ENCODE results near the gene PFDN2. TPM values are rescaled to one million over a fixed set of nuclear protein-coding genes. Genes with fewer than 3 reads are reported as not detected.
A peak's percentile ranks its signal among the peaks of the same experiment; 100 is the strongest.

PFDN2 gene
- total and polyA plus RNA-seq, 2 experiments from 2014 or later: 47.6 to 93.2 TPM

DNA sequence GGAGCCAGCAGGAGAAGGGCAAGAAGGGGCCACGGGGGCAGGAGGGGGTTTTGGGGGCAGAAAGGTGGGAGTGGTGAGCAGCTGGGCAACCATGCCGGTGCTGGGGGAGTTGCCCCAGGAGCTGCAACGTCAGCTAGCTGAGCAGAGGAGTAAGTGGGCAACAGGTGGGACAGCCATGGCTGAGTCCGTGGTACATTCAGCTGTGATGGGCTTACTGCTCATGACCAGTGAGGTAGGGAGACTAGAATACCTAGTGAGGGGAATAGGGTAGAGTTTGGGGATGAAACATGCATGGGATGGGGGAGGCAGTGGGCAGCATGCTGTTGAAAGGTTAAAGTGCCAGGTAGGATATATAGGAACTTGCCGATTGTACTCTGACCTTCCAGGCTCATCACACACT, 43.8 kb upstream of the PFDN2 start:
- Histone ChIP-seq H3K4me1 (ENCODE audit: insufficient read depth) (peaks cover 4% of the 10 kb centered on the region), H4K20me1 (ENCODE audit: insufficient read depth, poor library complexity, severe bottlenecking) (no peaks in the 10 kb centered on the region), H3K27ac (no peak overlapping the region), H3K36me3 (replicated peaks; ENCODE audit: insufficient read depth, low read depth) (no peaks in the 10 kb centered on the region), H2AFZ (no peak overlapping the region), H3K79me2 (peaks cover 17% of the 10 kb centered on the region), H3K9me3 (ENCODE audit: low read depth) (no peaks in the 10 kb centered on the region), H3K9me2 (replicated peaks; ENCODE audit: insufficient read depth) (no peaks in the 10 kb centered on the region), H3K4me3 (no peak overlapping the region), H3K4me2 (no peak overlapping the region), H3K27me3 (no peaks in the 10 kb centered on the region)
- WGBS (ENCODE audit: low lambda C conversion rate, missing lambda C conversion rate): 91% methylated on average over 5 of the region's 5 CpGs
- no peak for DNase-seq (ENCODE audit: low spot score)
- no peak for TF ChIP-seq EZH2 (IDR thresholded peaks at IDR 0.05; ENCODE audit: borderline replicate concordance)

DNA sequence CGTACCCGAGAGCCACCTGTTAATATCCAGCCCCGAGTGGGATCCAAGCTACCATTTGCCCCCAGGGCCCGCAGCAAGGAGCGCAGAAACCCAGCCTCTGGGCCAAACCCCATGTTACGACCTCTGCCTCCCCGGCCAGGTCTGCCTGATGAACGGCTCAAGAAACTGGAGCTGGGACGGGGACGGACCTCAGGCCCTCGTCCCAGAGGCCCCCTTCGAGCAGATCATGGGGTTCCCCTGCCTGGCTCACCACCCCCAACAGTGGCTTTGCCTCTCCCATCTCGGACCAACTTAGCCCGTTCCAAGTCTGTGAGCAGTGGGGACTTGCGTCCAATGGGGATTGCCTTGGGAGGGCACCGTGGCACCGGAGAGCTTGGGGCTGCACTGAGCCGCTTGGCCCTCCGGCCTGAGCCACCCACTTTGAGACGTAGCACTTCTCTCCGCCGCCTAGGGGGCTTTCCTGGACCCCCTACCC, 42.9 kb upstream of the PFDN2 start:
- Histone ChIP-seq H3K4me1 (ENCODE audit: insufficient read depth) (peaks cover 4% of the 10 kb centered on the region), H3K36me3 (replicated peaks; ENCODE audit: insufficient read depth, low read depth) (no peaks in the 10 kb centered on the region), H3K27me3 (no peaks in the 10 kb centered on the region), H3K79me2 (peaks cover 21% of the 10 kb centered on the region), H2AFZ (no peak overlapping the region), H3K9me3 (ENCODE audit: low read depth) (no peaks in the 10 kb centered on the region), H3K4me3 (no peak overlapping the region), H4K20me1 (ENCODE audit: insufficient read depth, poor library complexity, severe bottlenecking) (no peaks in the 10 kb centered on the region), H3K9me2 (replicated peaks; ENCODE audit: insufficient read depth) (no peaks in the 10 kb centered on the region), H3K27ac (no peak overlapping the region), H3K4me2 (peak overlapping the region; percentile 94)
- DNase-seq (ENCODE audit: low spot score): no peak
- 98% methylated on average over 22 of the region's 22 CpGs for WGBS (ENCODE audit: low lambda C conversion rate, missing lambda C conversion rate)
- TF ChIP-seq EZH2 (IDR thresholded peaks at IDR 0.05; ENCODE audit: borderline replicate concordance) (no peak), EZH2phosphoT487 (IDR thresholded peaks at IDR 0.05; ENCODE audit: low read depth, severe bottlenecking, unreplicated experiment) (no peak)
- TF ChIP-seq, protein P1, sequence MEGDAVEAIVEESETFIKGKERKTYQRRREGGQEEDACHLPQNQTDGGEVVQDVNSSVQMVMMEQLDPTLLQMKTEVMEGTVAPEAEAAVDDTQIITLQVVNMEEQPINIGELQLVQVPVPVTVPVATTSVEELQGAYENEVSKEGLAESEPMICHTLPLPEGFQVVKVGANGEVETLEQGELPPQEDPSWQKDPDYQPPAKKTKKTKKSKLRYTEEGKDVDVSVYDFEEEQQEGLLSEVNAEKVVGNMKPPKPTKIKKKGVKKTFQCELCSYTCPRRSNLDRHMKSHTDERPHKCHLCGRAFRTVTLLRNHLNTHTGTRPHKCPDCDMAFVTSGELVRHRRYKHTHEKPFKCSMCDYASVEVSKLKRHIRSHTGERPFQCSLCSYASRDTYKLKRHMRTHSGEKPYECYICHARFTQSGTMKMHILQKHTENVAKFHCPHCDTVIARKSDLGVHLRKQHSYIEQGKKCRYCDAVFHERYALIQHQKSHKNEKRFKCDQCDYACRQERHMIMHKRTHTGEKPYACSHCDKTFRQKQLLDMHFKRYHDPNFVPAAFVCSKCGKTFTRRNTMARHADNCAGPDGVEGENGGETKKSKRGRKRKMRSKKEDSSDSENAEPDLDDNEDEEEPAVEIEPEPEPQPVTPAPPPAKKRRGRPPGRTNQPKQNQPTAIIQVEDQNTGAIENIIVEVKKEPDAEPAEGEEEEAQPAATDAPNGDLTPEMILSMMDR (IDR thresholded peaks at IDR 0.05; ENCODE audit: poor library complexity): no peak

DNA sequence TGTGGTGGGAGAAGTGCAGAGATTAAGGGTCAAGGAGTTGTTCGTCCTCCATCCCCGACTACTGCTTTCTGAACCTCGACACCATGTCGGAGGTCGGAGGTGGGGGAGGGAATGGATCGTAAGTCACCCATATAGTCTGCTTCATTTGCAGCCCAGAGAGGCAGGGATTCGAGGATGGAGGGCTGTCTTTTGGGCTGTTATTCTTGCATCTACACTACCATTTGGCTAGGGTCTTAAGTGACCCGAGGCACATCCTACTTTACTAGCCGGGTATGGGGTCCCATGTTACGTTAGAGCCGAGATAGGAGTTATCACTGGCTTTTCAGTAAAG, 42.0 kb upstream of the PFDN2 start:
- no peak for DNase-seq (ENCODE audit: low spot score)
- WGBS (ENCODE audit: low lambda C conversion rate, missing lambda C conversion rate): 8% methylated on average over 11 of the region's 11 CpGs
- no peaks in the 10 kb centered on the region for H3K27me3 ChIP-seq
- H3K79me2 ChIP-seq: peaks cover 28% of the 10 kb centered on the region
- no peaks in the 10 kb centered on the region for H4K20me1 ChIP-seq (ENCODE audit: insufficient read depth, poor library complexity, severe bottlenecking)
- H3K9me2 ChIP-seq (replicated peaks; ENCODE audit: insufficient read depth): no peaks in the 10 kb centered on the region
- H3K4me3 ChIP-seq: peak overlapping the region; percentile 86
- H3K36me3 ChIP-seq (replicated peaks; ENCODE audit: insufficient read depth, low read depth): no peaks in the 10 kb centered on the region
- peak overlapping the region; percentile 62 for H3K27ac ChIP-seq
- H3K4me2 ChIP-seq: peak overlapping the region; percentile 94
- no peaks in the 10 kb centered on the region for H3K9me3 ChIP-seq (ENCODE audit: low read depth)
- peaks cover 2% of the 10 kb centered on the region for H3K4me1 ChIP-seq (ENCODE audit: insufficient read depth)
- H2AFZ ChIP-seq: peak overlapping the region; percentile 86
- no peak for TF ChIP-seq EZH2phosphoT487 (IDR thresholded peaks at IDR 0.05; ENCODE audit: low read depth, severe bottlenecking, unreplicated experiment)
- TF ChIP-seq, protein P1 (IDR thresholded peaks at IDR 0.05; ENCODE audit: poor library complexity): no peak
- no peak for TF ChIP-seq EZH2 (IDR thresholded peaks at IDR 0.05; ENCODE audit: borderline replicate concordance)

DNA sequence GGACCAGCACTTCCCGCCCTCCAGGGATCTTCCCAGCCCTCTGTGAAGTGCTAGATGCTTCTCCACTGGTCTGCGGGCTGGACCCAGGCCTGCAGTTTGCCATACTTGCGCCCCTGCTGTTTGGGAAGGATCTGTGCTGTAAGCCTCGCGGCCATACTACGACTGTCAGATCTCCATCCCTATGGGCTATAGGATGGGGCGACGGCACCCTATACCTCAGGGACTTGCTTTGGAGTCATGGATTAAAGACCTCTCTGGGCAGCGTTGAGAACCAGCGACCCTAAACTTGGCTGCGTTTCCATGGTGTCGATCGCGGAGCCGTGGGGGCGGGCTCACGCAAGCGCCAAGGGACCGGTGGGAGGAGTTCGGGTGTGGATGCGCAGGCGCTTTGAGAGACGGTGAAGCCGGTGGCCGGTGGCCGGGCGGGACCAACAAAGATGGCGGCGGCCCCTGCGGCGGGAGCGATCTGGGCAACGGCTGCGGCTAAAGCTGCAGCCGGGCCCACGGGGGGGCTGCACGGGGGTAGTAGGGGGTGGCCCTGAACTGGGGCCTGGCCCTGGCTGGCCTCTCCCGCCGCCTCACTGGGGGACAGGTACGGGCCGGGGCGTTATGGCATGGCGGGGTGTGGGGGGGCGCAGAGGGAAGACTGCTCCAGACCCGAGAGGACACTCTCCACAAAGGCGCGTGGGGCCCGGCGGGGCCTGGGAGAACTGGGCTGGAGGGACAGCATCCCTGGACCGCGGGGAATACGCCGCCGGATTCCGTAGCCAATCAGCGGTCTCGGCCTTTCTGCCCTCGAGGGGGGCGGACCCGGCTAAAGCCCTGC, 41.5 kb upstream of the PFDN2 start, which contains the start of gene USP21:
USP21 (plus strand) TSS at position 414 of the 826 bp plus-strand sequence. CDS start 1,141 bp downstream, outside the sequence.
- Histone ChIP-seq H2AFZ (peak within 1 kb of the TSS; percentile 86), H3K36me3 (replicated peaks; ENCODE audit: insufficient read depth, low read depth) (no peaks in the 10 kb centered on the region)

More for the DNA sequence above, 41.5 kb upstream of the PFDN2 start, which contains the start of gene USP21:
- Histone ChIP-seq H3K4me2 (peak within 1 kb of the TSS; percentile 94), H3K9me3 (ENCODE audit: low read depth) (no peaks in the 10 kb centered on the region), H3K27ac (peak within 1 kb of the TSS; percentile 69), H4K20me1 (ENCODE audit: insufficient read depth, poor library complexity, severe bottlenecking) (no peaks in the 10 kb centered on the region), H3K4me1 (ENCODE audit: insufficient read depth) (peaks cover 8% of the 10 kb centered on the region), H3K27me3 (no peaks in the 10 kb centered on the region), H3K79me2 (peaks cover 34% of the 10 kb centered on the region), H3K9me2 (replicated peaks; ENCODE audit: insufficient read depth) (no peaks in the 10 kb centered on the region), H3K4me3 (peak within 1 kb of the TSS; percentile 86)
- peak; percentile 96 for DNase-seq (ENCODE audit: low spot score)
- TF ChIP-seq EZH2phosphoT487 (IDR thresholded peaks at IDR 0.05; ENCODE audit: low read depth, severe bottlenecking, unreplicated experiment): no peak
- TF ChIP-seq, protein P1 (IDR thresholded peaks at IDR 0.05; ENCODE audit: poor library complexity): peak; percentile 25
- no peak for TF ChIP-seq EZH2 (IDR thresholded peaks at IDR 0.05; ENCODE audit: borderline replicate concordance)
- WGBS (ENCODE audit: low lambda C conversion rate, missing lambda C conversion rate): 2% methylated on average over 56 of the region's 60 CpGs
